ENCODE data around the gene NUMBL. TPM values are rescaled to one million over a fixed set of nuclear protein-coding genes. Genes with fewer than 3 reads are reported as not detected.
A peak's percentile ranks its signal among the peaks of the same experiment; 100 is the strongest.

The NUMBL gene
- total RNA-seq, 1 experiment from 2014 or later, result 33.8 TPM

- H3K27ac ChIP-seq (ENCODE audit: low read length), result peak overlapping the region; percentile 90
- no peak overlapping the region for H2AFZ ChIP-seq (ENCODE audit: low read length)
- peaks cover 63% of the 10 kb centered on the region for H3K4me1 ChIP-seq (ENCODE audit: low read length)
- H3K9me2 ChIP-seq (replicated peaks; ENCODE audit: insufficient read depth, low read length), result no peaks in the 10 kb centered on the region
- peak overlapping the region; percentile 99 for H3K9ac ChIP-seq (ENCODE audit: low read length)
- no peaks in the 10 kb centered on the region for H3K9me3 ChIP-seq (ENCODE audit: low read length)
- H3K27me3 ChIP-seq (ENCODE audit: low read length), result no peaks in the 10 kb centered on the region
- H4K20me1 ChIP-seq (ENCODE audit: insufficient read depth, low read depth, low read length), result peaks cover 15% of the 10 kb centered on the region; the same call in 1 of the 2 replicates
- peak overlapping the region; percentile 78 for H3K4me2 ChIP-seq (ENCODE audit: low read depth, low read length, poor library complexity, severe bottlenecking)
- peak; percentile 68 for DNase-seq
- peaks cover 18% of the 10 kb centered on the region for H3K36me3 ChIP-seq (ENCODE audit: insufficient read depth, low read length)
- peaks cover 38% of the 10 kb centered on the region for H3K79me2 ChIP-seq (ENCODE audit: low read length)
- H3K4me3 ChIP-seq (ENCODE audit: low read length), result peak overlapping the region; percentile 97
Observed at GRCh38 chr19:40689339-40690049, 957 bp downstream of the NUMBL start.

GRCh38 chr19:40688987-40689338 is 1.5 kb downstream of the NUMBL start:
- peak overlapping the region; percentile 78 for H3K4me2 ChIP-seq (ENCODE audit: low read depth, low read length, poor library complexity, severe bottlenecking)
- peak overlapping the region; percentile 90 for H3K27ac ChIP-seq (ENCODE audit: low read length)
- peaks cover 38% of the 10 kb centered on the region for H3K79me2 ChIP-seq (ENCODE audit: low read length)
- peaks cover 18% of the 10 kb centered on the region for H3K36me3 ChIP-seq (ENCODE audit: insufficient read depth, low read length)
- H4K20me1 ChIP-seq (ENCODE audit: insufficient read depth, low read depth, low read length), result peaks cover 15% of the 10 kb centered on the region; the same call in 1 of the 2 replicates
- peak overlapping the region; percentile 99 for H3K9ac ChIP-seq (ENCODE audit: low read length)
- H3K9me2 ChIP-seq (replicated peaks; ENCODE audit: insufficient read depth, low read length), result no peaks in the 10 kb centered on the region
- H3K4me1 ChIP-seq (ENCODE audit: low read length), result peaks cover 69% of the 10 kb centered on the region
- H3K27me3 ChIP-seq (ENCODE audit: low read length), result no peaks in the 10 kb centered on the region
- H2AFZ ChIP-seq (ENCODE audit: low read length), result no peak overlapping the region
- H3K4me3 ChIP-seq (ENCODE audit: low read length), result peak overlapping the region; percentile 97
- DNase-seq, result no peak
- no peaks in the 10 kb centered on the region for H3K9me3 ChIP-seq (ENCODE audit: low read length)

GRCh38 chr19:40688309-40688708 is 2.1 kb downstream of the NUMBL start:
- peaks cover 18% of the 10 kb centered on the region for H3K36me3 ChIP-seq (ENCODE audit: insufficient read depth, low read length)
- H3K9me3 ChIP-seq (ENCODE audit: low read length), result no peaks in the 10 kb centered on the region
- peaks cover 38% of the 10 kb centered on the region for H3K79me2 ChIP-seq (ENCODE audit: low read length)
- H2AFZ ChIP-seq (ENCODE audit: low read length), result no peak overlapping the region
- H3K27ac ChIP-seq (ENCODE audit: low read length), result peak overlapping the region; percentile 90
- peak overlapping the region; percentile 78 for H3K4me2 ChIP-seq (ENCODE audit: low read depth, low read length, poor library complexity, severe bottlenecking)
- no peaks in the 10 kb centered on the region for H3K9me2 ChIP-seq (replicated peaks; ENCODE audit: insufficient read depth, low read length)
- H3K27me3 ChIP-seq (ENCODE audit: low read length), result no peaks in the 10 kb centered on the region
- H4K20me1 ChIP-seq (ENCODE audit: insufficient read depth, low read depth, low read length), result peaks cover 15% of the 10 kb centered on the region; the same call in 1 of the 2 replicates
- H3K9ac ChIP-seq (ENCODE audit: low read length), result peak overlapping the region; percentile 99
- H3K4me3 ChIP-seq (ENCODE audit: low read length), result peak overlapping the region; percentile 97
- DNase-seq, result no peak
- peaks cover 75% of the 10 kb centered on the region for H3K4me1 ChIP-seq (ENCODE audit: low read length)

- Histone ChIP-seq H3K9ac (ENCODE audit: low read length) (peak overlapping the region; percentile 99), H3K27ac (ENCODE audit: low read length) (peak overlapping the region; percentile 90), H3K4me2 (ENCODE audit: low read depth, low read length, poor library complexity, severe bottlenecking) (peak overlapping the region; percentile 78), H2AFZ (ENCODE audit: low read length) (no peak overlapping the region), H3K9me2 (replicated peaks; ENCODE audit: insufficient read depth, low read length) (no peaks in the 10 kb centered on the region), H3K4me1 (ENCODE audit: low read length) (peaks cover 82% of the 10 kb centered on the region), H3K36me3 (ENCODE audit: insufficient read depth, low read length) (peaks cover 22% of the 10 kb centered on the region), H3K4me3 (ENCODE audit: low read length) (peak overlapping the region; percentile 97; the same call in 1 of the 2 replicates), H4K20me1 (ENCODE audit: insufficient read depth, low read depth, low read length) (peaks cover 15% of the 10 kb centered on the region; the same call in 1 of the 2 replicates), H3K79me2 (ENCODE audit: low read length) (peaks cover 41% of the 10 kb centered on the region), H3K27me3 (ENCODE audit: low read length) (no peaks in the 10 kb centered on the region), H3K9me3 (ENCODE audit: low read length) (no peaks in the 10 kb centered on the region)
- peak; percentile 91 for DNase-seq
Observed at GRCh38 chr19:40687525-40688016, 2.9 kb downstream of the NUMBL start.

- H3K9me2 ChIP-seq (replicated peaks; ENCODE audit: insufficient read depth, low read length), result no peaks in the 10 kb centered on the region
- no peak for DNase-seq
- peaks cover 88% of the 10 kb centered on the region for H3K4me1 ChIP-seq (ENCODE audit: low read length)
- peak overlapping the region; percentile 78 for H3K4me2 ChIP-seq (ENCODE audit: low read depth, low read length, poor library complexity, severe bottlenecking)
- H3K9ac ChIP-seq (ENCODE audit: low read length), result peak overlapping the region; percentile 99
- H2AFZ ChIP-seq (ENCODE audit: low read length), result no peak overlapping the region
- H3K79me2 ChIP-seq (ENCODE audit: low read length), result peaks cover 47% of the 10 kb centered on the region
- peak overlapping the region; percentile 97; the same call in 1 of the 2 replicates for H3K4me3 ChIP-seq (ENCODE audit: low read length)
- no peaks in the 10 kb centered on the region for H3K9me3 ChIP-seq (ENCODE audit: low read length)
- no peaks in the 10 kb centered on the region for H3K27me3 ChIP-seq (ENCODE audit: low read length)
- H3K36me3 ChIP-seq (ENCODE audit: insufficient read depth, low read length), result peaks cover 27% of the 10 kb centered on the region
- H3K27ac ChIP-seq (ENCODE audit: low read length), result peak overlapping the region; percentile 90
- peaks cover 15% of the 10 kb centered on the region; the same call in 1 of the 2 replicates for H4K20me1 ChIP-seq (ENCODE audit: insufficient read depth, low read depth, low read length)
Observed at GRCh38 chr19:40686882-40687524, 3.4 kb downstream of the NUMBL start.

- no peak overlapping the region for H3K9ac ChIP-seq (ENCODE audit: low read length)
- no peak for DNase-seq
- no peaks in the 10 kb centered on the region for H3K9me3 ChIP-seq (ENCODE audit: low read length)
- no peak overlapping the region for H3K4me3 ChIP-seq (ENCODE audit: low read length)
- peaks cover 39% of the 10 kb centered on the region for H3K36me3 ChIP-seq (ENCODE audit: insufficient read depth, low read length)
- peak overlapping the region; percentile 96 for H3K27ac ChIP-seq (ENCODE audit: low read length)
- H3K4me2 ChIP-seq (ENCODE audit: low read depth, low read length, poor library complexity, severe bottlenecking), result no peak overlapping the region
- H3K79me2 ChIP-seq (ENCODE audit: low read length), result peaks cover 47% of the 10 kb centered on the region
- no peaks in the 10 kb centered on the region for H3K9me2 ChIP-seq (replicated peaks; ENCODE audit: insufficient read depth, low read length)
- no peaks in the 10 kb centered on the region for H3K27me3 ChIP-seq (ENCODE audit: low read length)
- peaks cover 77% of the 10 kb centered on the region for H3K4me1 ChIP-seq (ENCODE audit: low read length)
- H2AFZ ChIP-seq (ENCODE audit: low read length), result no peak overlapping the region
- H4K20me1 ChIP-seq (ENCODE audit: insufficient read depth, low read depth, low read length), result peaks cover 15% of the 10 kb centered on the region; the same call in 1 of the 2 replicates
Observed at GRCh38 chr19:40685563-40685962, 4.9 kb downstream of the NUMBL start.

GRCh38 chr19:40685016-40685526 is 5.4 kb downstream of the NUMBL start:
- H3K79me2 ChIP-seq (ENCODE audit: low read length), result peaks cover 45% of the 10 kb centered on the region
- peak overlapping the region; percentile 96 for H3K27ac ChIP-seq (ENCODE audit: low read length)
- H3K36me3 ChIP-seq (ENCODE audit: insufficient read depth, low read length), result peaks cover 41% of the 10 kb centered on the region
- no peaks in the 10 kb centered on the region for H3K9me2 ChIP-seq (replicated peaks; ENCODE audit: insufficient read depth, low read length)
- no peak overlapping the region for H2AFZ ChIP-seq (ENCODE audit: low read length)
- H3K9ac ChIP-seq (ENCODE audit: low read length), result no peak overlapping the region
- H4K20me1 ChIP-seq (ENCODE audit: insufficient read depth, low read depth, low read length), result peaks cover 15% of the 10 kb centered on the region; the same call in 1 of the 2 replicates
- no peaks in the 10 kb centered on the region for H3K9me3 ChIP-seq (ENCODE audit: low read length)
- peak; percentile 51 for DNase-seq
- no peaks in the 10 kb centered on the region for H3K27me3 ChIP-seq (ENCODE audit: low read length)
- H3K4me1 ChIP-seq (ENCODE audit: low read length), result peaks cover 77% of the 10 kb centered on the region
- no peak overlapping the region for H3K4me2 ChIP-seq (ENCODE audit: low read depth, low read length, poor library complexity, severe bottlenecking)
- H3K4me3 ChIP-seq (ENCODE audit: low read length), result no peak overlapping the region

GRCh38 chr19:40684280-40684679 is 6.2 kb downstream of the NUMBL start:
- Histone ChIP-seq H2AFZ (ENCODE audit: low read length) (no peak overlapping the region), H3K9me3 (ENCODE audit: low read length) (no peaks in the 10 kb centered on the region), H3K79me2 (ENCODE audit: low read length) (peaks cover 37% of the 10 kb centered on the region), H3K27ac (ENCODE audit: low read length) (peak overlapping the region; percentile 96), H3K36me3 (ENCODE audit: insufficient read depth, low read length) (peaks cover 48% of the 10 kb centered on the region), H3K27me3 (ENCODE audit: low read length) (no peaks in the 10 kb centered on the region), H3K4me3 (ENCODE audit: low read length) (no peak overlapping the region), H3K4me1 (ENCODE audit: low read length) (peaks cover 78% of the 10 kb centered on the region), H3K9ac (ENCODE audit: low read length) (no peak overlapping the region), H4K20me1 (ENCODE audit: insufficient read depth, low read depth, low read length) (peaks cover 15% of the 10 kb centered on the region; the same call in 1 of the 2 replicates), H3K4me2 (ENCODE audit: low read depth, low read length, poor library complexity, severe bottlenecking) (peak overlapping the region; percentile 85), H3K9me2 (replicated peaks; ENCODE audit: insufficient read depth, low read length) (no peaks in the 10 kb centered on the region)
- no peak for DNase-seq

All from Karpas-422 (cell line).